GM19455 (cell line): Measurements from ENCODE around the gene ATP1B4.
"Not testable (repeated sequence)": the region's sequence is repeated elsewhere in the genome, so short reads cannot be mapped to it uniquely, and the experiment has no call there.

Source experiments
- ATAC-seq: cut with Tn5 transposase; IDR thresholded peaks from one replicate; pipeline ENCODE4 v1.9.1; 2021; ENCODE audit not compliant: unreplicated experiment

ATP1B4 gene

GRCh38 chrX:120361764-120362305, at the start of gene ATP1B4:
Gene ATP1B4, plus strand, starts transcription at chrX:120362089. Its CDS starts 80 bp downstream, at chrX:120362169.
- ATAC-seq: no peak

- ATAC-seq: no peak
Observed at GRCh38 chrX:120315776-120316175, 46.1 kb upstream of the ATP1B4 start.

- ATAC-seq: no peak
Observed at GRCh38 chrX:120316587-120317283, 45.2 kb upstream of the ATP1B4 start.

- ATAC-seq: no peak
Observed at GRCh38 chrX:120318411-120318810, 43.5 kb upstream of the ATP1B4 start.

- no peak for ATAC-seq
Observed at GRCh38 chrX:120321520-120322281, 40.2 kb upstream of the ATP1B4 start.

- no peak for ATAC-seq
Observed at GRCh38 chrX:120331116-120331515, 30.8 kb upstream of the ATP1B4 start.

GRCh38 chrX:120332394-120332793, 29.5 kb upstream of the ATP1B4 start:
- ATAC-seq: no peak

GRCh38 chrX:120334151-120334550, 27.7 kb upstream of the ATP1B4 start:
- ATAC-seq: no peak

GRCh38 chrX:120334603-120335002, 27.3 kb upstream of the ATP1B4 start:
- ATAC-seq: no peak

GRCh38 chrX:120335289-120335688, 26.6 kb upstream of the ATP1B4 start:
- no peak for ATAC-seq

GRCh38 chrX:120336899-120337298, 25.0 kb upstream of the ATP1B4 start:
- ATAC-seq: no peak

GRCh38 chrX:120344566-120344965, 17.3 kb upstream of the ATP1B4 start:
- not testable (repeated sequence) for ATAC-seq

- no peak for ATAC-seq
Observed at GRCh38 chrX:120350450-120351138, 11.3 kb upstream of the ATP1B4 start.

GRCh38 chrX:120356084-120356483, 5.8 kb upstream of the ATP1B4 start:
- no peak for ATAC-seq

GRCh38 chrX:120357186-120357585, 4.7 kb upstream of the ATP1B4 start:
- ATAC-seq: no peak

- no peak for ATAC-seq
Observed at GRCh38 chrX:120358737-120359456, 3.0 kb upstream of the ATP1B4 start.

- no peak for ATAC-seq
Observed at GRCh38 chrX:120365320-120365719, 3.4 kb downstream of the ATP1B4 start.

- no peak for ATAC-seq
Observed at GRCh38 chrX:120365968-120366367, 4.1 kb downstream of the ATP1B4 start.

GRCh38 chrX:120366794-120367193, 4.9 kb downstream of the ATP1B4 start:
- no peak for ATAC-seq

GRCh38 chrX:120367402-120368109, 5.7 kb downstream of the ATP1B4 start:
- ATAC-seq: no peak
